H1 (cell line): ENCODE measurements around the gene BBIP1. TPM values are rescaled to one million over a fixed set of nuclear protein-coding genes. Genes with fewer than 3 reads are reported as not detected.

Source experiments
- CTCF ChIA-PET: fragments of 300-600 bp; sonication (Branson Sonifier 250); formaldehyde crosslinking; loops from one replicate; lab custom pipeline; 2021; ENCODE audit not compliant: partially characterized antibody; lab: Charles Lee
- POLR2A ChIA-PET: fragments of 300-600 bp; sonication (Branson Sonifier 250); formaldehyde crosslinking; loops from one replicate; lab custom pipeline; 2021; ENCODE audit warnings: inconsistent platforms; ENCODE audit not compliant: partially characterized antibody; lab: Charles Lee
- DNase-seq, 2 experiments: peaks; one replicate each; pipeline versions ENCODE4 v3.0.0 to v3.0.0-alpha.2; 2010 to 2022; ENCODE audit warnings: low spot score in 2 of 2, low read depth in 1 of 2, mixed read lengths in 1 of 2
- FAIRE-seq: peaks from 2 replicates; lab custom pipeline; 2011; peaks lifted over from hg19 to GRCh38; lab: Jason Lieb, UNC
- H2AFZ ChIP-seq: 2 replicates; pipeline ENCODE4 v1.8.1; 2012; ENCODE audit warnings: low read length, inconsistent platforms
- H2AK5ac ChIP-seq: 2 replicates; pipeline ENCODE4 v1.6.1; 2013; ENCODE audit warnings: low read depth, low read length
- H2BK120ac ChIP-seq: replicated peaks from 2 replicates; pipeline ENCODE3; 2013; ENCODE audit warnings: low read depth, low read length, inconsistent platforms
- H2BK12ac ChIP-seq: 2 replicates; pipeline ENCODE4 v1.6.1; 2013; ENCODE audit warnings: low read depth, low read length
- H2BK15ac ChIP-seq: 2 replicates; pipeline ENCODE4 v1.6.1; 2013; ENCODE audit warnings: low read length
- H2BK20ac ChIP-seq: 2 replicates; pipeline ENCODE4 v1.6.1; 2013; ENCODE audit warnings: low read length
- H2BK5ac ChIP-seq: 2 replicates; pipeline ENCODE4 v1.6.1; 2013; ENCODE audit warnings: low read depth, low read length
- H3K14ac ChIP-seq: 2 replicates; pipeline ENCODE4 v1.6.1; 2013; ENCODE audit warnings: inconsistent platforms; ENCODE audit not compliant: insufficient read length
- H3K18ac ChIP-seq: 2 replicates; pipeline ENCODE4 v1.6.1; 2013; ENCODE audit warnings: low read length; ENCODE audit errors: extremely low read depth
- H3K23ac ChIP-seq: 2 replicates; pipeline ENCODE4 v1.6.1; 2013; ENCODE audit warnings: inconsistent platforms; ENCODE audit not compliant: insufficient read length
- H3K23me2 ChIP-seq: 2 replicates; pipeline ENCODE4 v1.6.1; 2013; ENCODE audit warnings: low read depth, low read length
- H3K27ac ChIP-seq: 2 replicates; pipeline ENCODE4 v1.6.1; 2011; ENCODE audit warnings: low read depth, low read length, inconsistent platforms
- H3K27me3 ChIP-seq, 4 experiments: replicated peaks in 1 of 4; 1 replicate in 1 of 4; 2 replicates in 3 of 4; pipeline versions ENCODE4 v1.6.1 to v1.8.1; 2011 to 2013; ENCODE audit warnings: low read length in 3 of 4, mild to moderate bottlenecking in 3 of 4, inconsistent platforms in 2 of 4, mixed read lengths in 2 of 4, moderate library complexity in 1 of 4; ENCODE audit not compliant: control insufficient read depth in 3 of 4, insufficient read depth in 3 of 4; ENCODE audit errors: extremely low read depth in 1 of 4
- H3K36me3 ChIP-seq, 4 experiments: 2 replicates each; pipeline versions ENCODE4 v1.6.1 to v1.8.1; 2011 to 2013; ENCODE audit warnings: mild to moderate bottlenecking in 4 of 4, low read length in 3 of 4, moderate library complexity in 2 of 4, control low read depth in 1 of 4, inconsistent platforms in 1 of 4; ENCODE audit not compliant: insufficient read depth in 4 of 4, control insufficient read depth in 2 of 4
- H3K4ac ChIP-seq: replicated peaks from 2 replicates; pipeline ENCODE3; 2013; ENCODE audit warnings: low read length, low read depth, mixed read lengths, inconsistent platforms; ENCODE audit not compliant: insufficient read length
- H3K4me1 ChIP-seq, 4 experiments: replicated peaks in 1 of 4; 1 replicate in 1 of 4; 2 replicates in 3 of 4; pipeline versions ENCODE4 v1.6.1 to v1.8.1; 2011 to 2013; ENCODE audit warnings: low read length in 3 of 4, inconsistent platforms in 2 of 4, mixed read lengths in 1 of 4; ENCODE audit not compliant: insufficient read depth in 4 of 4, control insufficient read depth in 3 of 4
- H3K4me2 ChIP-seq, 2 experiments: 2 replicates each; pipeline versions ENCODE4 v1.6.1 to v1.8.1; 2011 to 2013; ENCODE audit warnings: low read depth in 2 of 2, low read length in 2 of 2, control low read depth in 1 of 2, inconsistent platforms in 1 of 2, mild to moderate bottlenecking in 1 of 2; ENCODE audit not compliant: insufficient read depth in 1 of 2
- H3K4me3 ChIP-seq, 4 experiments: fragments of 200-600, 300-600 bp in 1 of 4; sonication (generic), shearing (Covaris generic), sonication (Bioruptor Twin) in 1 of 4; 2 replicates each; pipeline versions ENCODE4 v1.5.1 to v1.8.1; 2011 to 2016; ENCODE audit warnings: low read length in 4 of 4, low read depth in 3 of 4, control low read depth in 2 of 4, inconsistent platforms in 2 of 4, mild to moderate bottlenecking in 2 of 4, mixed read lengths in 1 of 4, moderate library complexity in 1 of 4; ENCODE audit not compliant: insufficient read depth in 2 of 4; ENCODE audit errors: extremely low read depth in 1 of 4
- H3K56ac ChIP-seq: replicated peaks from 2 replicates; pipeline ENCODE3; 2013; ENCODE audit warnings: low read depth, mild to moderate bottlenecking, mixed read lengths, low read length, inconsistent platforms; ENCODE audit not compliant: insufficient read length
- H3K79me1 ChIP-seq: 2 replicates; pipeline ENCODE4 v1.6.1; 2013; ENCODE audit warnings: low read depth, low read length, control low read depth
- H3K79me2 ChIP-seq, 2 experiments: 2 replicates each; pipeline versions ENCODE4 v1.6.1 to v1.8.1; 2012 to 2013; ENCODE audit warnings: low read length in 2 of 2, mild to moderate bottlenecking in 2 of 2, inconsistent platforms in 1 of 2; ENCODE audit not compliant: insufficient read depth in 2 of 2, control insufficient read depth in 1 of 2
- H3K9ac ChIP-seq, 4 experiments: replicated peaks in 1 of 4; 1 replicate in 1 of 4; 2 replicates in 3 of 4; pipeline versions ENCODE4 v1.6.1 to v1.8.1; 2011 to 2013; ENCODE audit warnings: low read depth in 3 of 4, low read length in 3 of 4, control low read depth in 2 of 4, mild to moderate bottlenecking in 2 of 4, moderate library complexity in 2 of 4, inconsistent platforms in 1 of 4; ENCODE audit errors: extremely low read depth in 1 of 4
- H3K9me3 ChIP-seq, 2 experiments: 2 replicates each; pipeline versions ENCODE4 v1.6.1 to v1.8.1; 2012 to 2013; ENCODE audit warnings: mild to moderate bottlenecking in 2 of 2, moderate library complexity in 2 of 2, control low read depth in 1 of 2, inconsistent platforms in 1 of 2, low read depth in 1 of 2, low read length in 1 of 2, mixed read lengths in 1 of 2; ENCODE audit not compliant: insufficient read depth in 2 of 2
- H4K20me1 ChIP-seq, 2 experiments: replicated peaks in 1 of 2; 2 replicates each; pipeline versions ENCODE3 to v1.8.1; 2011 to 2013; ENCODE audit warnings: inconsistent platforms in 2 of 2, low read length in 2 of 2, mild to moderate bottlenecking in 1 of 2; ENCODE audit not compliant: insufficient read depth in 2 of 2, control insufficient read depth in 1 of 2
- H4K5ac ChIP-seq: 2 replicates; pipeline ENCODE4 v1.6.1; 2013; ENCODE audit warnings: low read length, low read depth, mixed read lengths, inconsistent platforms; ENCODE audit not compliant: insufficient read length
- H4K8ac ChIP-seq: 2 replicates; pipeline ENCODE4 v1.8.0; 2013; ENCODE audit warnings: mild to moderate bottlenecking, moderate library complexity, low read length, inconsistent platforms; ENCODE audit not compliant: insufficient read depth; ENCODE audit errors: extremely low read depth
- H4K91ac ChIP-seq: replicated peaks from 2 replicates; pipeline ENCODE3; 2013; ENCODE audit warnings: low read length, mixed read lengths, inconsistent platforms; ENCODE audit not compliant: insufficient read length
- ATF2 ChIP-seq: IDR thresholded peaks from 2 replicates; pipeline ENCODE4 v1.6.1; 2012; ENCODE audit warnings: low read length, inconsistent platforms
- CBX5 ChIP-seq: fragments of 300-800, 300-1000 bp; sonication (generic); IDR thresholded peaks from 2 replicates; pipeline ENCODE4 v1.7.1; 2016; ENCODE audit warnings: antibody characterized with exemption, low read length, low read depth
- EZH2 ChIP-seq: fragments of 200-600 bp; sonication (generic); IDR thresholded peaks from 2 replicates; pipeline ENCODE4 v1.7.1; 2012; ENCODE audit warnings: low read depth, mild to moderate bottlenecking, moderate library complexity, low read length, inconsistent platforms; ENCODE audit not compliant: severe bottlenecking
- GTF2F1 ChIP-seq: IDR thresholded peaks from 2 replicates; pipeline ENCODE4 v1.6.1; 2012; ENCODE audit warnings: low read depth, low read length, improper control_type of control experiment, borderline replicate concordance
- NANOG ChIP-seq: IDR thresholded peaks from 2 replicates; pipeline ENCODE4 v1.6.1; 2011; ENCODE audit warnings: low read length, low read depth, mild to moderate bottlenecking, inconsistent platforms; ENCODE audit not compliant: insufficient read depth, poor library complexity, severe bottlenecking
- SP1 ChIP-seq: IDR thresholded peaks from 2 replicates; pipeline ENCODE4 v1.6.1; 2011; ENCODE audit warnings: low read depth, low read length
- SRF ChIP-seq: IDR thresholded peaks from 2 replicates; pipeline ENCODE4 v1.6.1; 2011; ENCODE audit warnings: mild to moderate bottlenecking, low read depth, low read length, moderate library complexity
- TBP ChIP-seq: IDR thresholded peaks from 2 replicates; pipeline ENCODE4 v1.6.1; 2011; ENCODE audit warnings: low read depth, low read length, improper control_type of control experiment
- ZNF274 ChIP-seq: IDR thresholded peaks from 2 replicates; pipeline ENCODE4 v1.7.0; 2012; ENCODE audit warnings: low read length, borderline replicate concordance; ENCODE audit errors: extremely low read depth
- WGBS, 2 experiments: shearing (Covaris generic) in 1 of 2; methylation state at CpG; one replicate each; pipeline versions ENCODE4 v1.1.6 to v1.1.7; 2013 to 2015; ENCODE audit warnings: low lambda C conversion rate in 2 of 2, mixed read lengths in 2 of 2, inconsistent platforms in 1 of 2, low coverage in 1 of 2, missing lambda C conversion rate in 1 of 2; ENCODE audit not compliant: insufficient replicate concordance in 2 of 2, insufficient coverage in 1 of 2, insufficient read length in 1 of 2; ENCODE audit errors: extremely low coverage in 1 of 2, missing lambda C conversion rate in 1 of 2; 5-methylcytosine and 5-hydroxymethylcytosine counted together
- polyA plus RNA-seq, 7 experiments: library from polyadenylated mRNA; depleted of rRNA in 3 of 7; stranded (reverse) in 5 of 7; unstranded in 2 of 7; fragments of >200 nt in 5 of 7; fragments of 200-250 nt in 2 of 7; gene quantifications; 1 replicate in 5 of 7; 2 replicates in 1 of 7; 4 replicates in 1 of 7; pipeline versions ENCODE4 v1.2.1 to v1.2.3, GENCODE V29; 2011 to 2013; ENCODE audit warnings: missing spikeins in 2 of 7, mixed read lengths in 2 of 7
- total RNA-seq: library from RNA; stranded (reverse); fragmentation: NEBNext Ultra II Directional; extraction: Animal tissue kit (Norgen Biotek cat#: 25700); gene quantifications from 2 replicates; pipeline ENCODE4 v1.2.1, GENCODE V29; 2021

Gene BBIP1
- total and polyA plus RNA-seq, 2 of the 8 experiments (the other 6 are each of a cell fraction or from before 2014, with no cell fraction given) = 8.8 to 19.6 TPM

DNA sequence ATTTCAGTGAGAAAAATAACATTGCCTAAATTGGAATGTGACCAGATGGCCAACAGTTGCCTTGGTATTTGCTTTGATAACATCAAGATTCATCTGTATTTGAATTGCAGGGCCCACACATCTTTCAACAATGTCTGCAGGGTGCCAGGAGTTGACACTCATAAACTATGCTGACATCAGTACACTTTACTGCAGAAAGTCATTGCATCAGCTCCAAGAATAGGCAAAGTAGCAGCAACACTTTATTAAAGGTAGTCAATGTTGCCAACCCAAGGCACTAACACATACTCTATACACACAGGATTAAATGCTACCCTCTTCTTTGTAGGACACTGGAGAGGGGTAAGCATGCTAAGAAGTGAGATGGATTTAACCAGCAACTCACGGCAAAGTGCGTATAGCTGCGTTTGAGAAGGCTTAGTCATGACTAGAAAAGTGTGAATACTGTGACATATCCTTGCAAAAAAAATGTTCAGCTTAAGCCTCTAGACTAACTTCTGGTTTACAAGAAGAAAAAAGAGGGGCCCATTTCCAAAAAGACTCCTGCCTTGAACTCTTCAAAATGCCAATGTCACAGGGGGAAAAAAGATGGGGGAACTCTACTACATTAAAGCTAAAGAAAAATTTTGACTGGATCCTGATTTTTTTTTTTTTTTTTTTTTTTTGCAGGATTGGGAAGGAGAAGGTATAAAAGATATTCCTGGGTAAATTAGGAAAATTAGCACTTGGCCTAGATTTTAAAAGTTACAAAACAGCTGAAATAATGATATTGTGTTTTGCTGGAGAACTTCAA, 2.2 kb downstream of the BBIP1 start:
- Histone ChIP-seq H3K56ac (no peak overlapping the region), H2BK15ac (no peak overlapping the region), H3K14ac (no peak overlapping the region), H2BK20ac (no peak overlapping the region), H3K18ac (no peak overlapping the region), H2BK120ac (no peak overlapping the region), H3K4me3 (0 out of 8 replicates have a peak overlapping the region, but pooled peaks of 1 of the 4 experiments have one; percentile 8), H2BK12ac (no peak overlapping the region), H4K8ac (no peak overlapping the region), H2AK5ac (no peak overlapping the region), H3K79me1 (no peaks in the 10 kb centered on the region), H4K91ac (no peak overlapping the region), H3K23ac (no peak overlapping the region), H3K27ac (no peak overlapping the region), H3K9me3 (no peaks in the 10 kb centered on the region), H2AFZ (no peak overlapping the region), H3K4me2 (peak overlapping the region in 1 of 2 experiments; percentile 29; a peak in 2 of 4 replicates), H4K5ac (no peak overlapping the region), H3K4ac (no peak overlapping the region), H3K27me3 (no peaks in the 10 kb centered on the region), H3K4me1 (peaks cover 0 to 7% (median 4%) of the 10 kb centered on the region in 4 experiments; a peak in 5 of 7 replicates), H3K36me3 (no peaks in the 10 kb centered on the region), H3K23me2 (no peaks in the 10 kb centered on the region; the same call in 1 of the 2 replicates), H3K9ac (no peak overlapping the region), H2BK5ac (peak overlapping the region; percentile 22; the same call in 1 of the 2 replicates), H4K20me1 (no peaks in the 10 kb centered on the region), H3K79me2 (peaks cover 4 to 27% of the 10 kb centered on the region in 2 experiments; a peak in 3 of 4 replicates)
- CTCF ChIA-PET = interaction anchor here (0.6 to 2.7 kb wide), 7 partner anchors 10 to 306 kb away, joined by 3 to 6 read pairs (median 3); partner anchors contain the start of gene PDCD4
- POLR2A ChIA-PET = interaction anchor here (1.1 to 2.3 kb wide), 3 partner anchors 13 to 356 kb away, joined by 3 to 8 read pairs (median 3); partner anchors contain the start of gene PDCD4
- DNase-seq = no peak
- WGBS, 2 experiments = 88% methylated on average over 3 of the region's 3 CpGs; no CpG with 5 or more reads in 1 of the 2 experiments
- no peak for FAIRE-seq
- no peak for TF ChIP-seq CBX5
- no peak for TF ChIP-seq SP1
- no peak for TF ChIP-seq NANOG
- no peak for TF ChIP-seq ATF2
- TF ChIP-seq GTF2F1 = no peak
- no peak for TF ChIP-seq ZNF274
- no peak for TF ChIP-seq SRF
- TF ChIP-seq TBP = no peak
- TF ChIP-seq EZH2 = no peak
